GM19238 (cell line): ENCODE data around the gene DNMT3B.
"Not testable (repeated sequence)": the region's sequence is repeated elsewhere in the genome, so short reads cannot be mapped to it uniquely, and the experiment has no call there.

Source experiments
- DNase-seq: peaks from one replicate; pipeline ENCODE4 v3.0.0; 2011; ENCODE audit warnings: low spot score; ENCODE audit not compliant: insufficient read length

DNMT3B gene

DNA sequence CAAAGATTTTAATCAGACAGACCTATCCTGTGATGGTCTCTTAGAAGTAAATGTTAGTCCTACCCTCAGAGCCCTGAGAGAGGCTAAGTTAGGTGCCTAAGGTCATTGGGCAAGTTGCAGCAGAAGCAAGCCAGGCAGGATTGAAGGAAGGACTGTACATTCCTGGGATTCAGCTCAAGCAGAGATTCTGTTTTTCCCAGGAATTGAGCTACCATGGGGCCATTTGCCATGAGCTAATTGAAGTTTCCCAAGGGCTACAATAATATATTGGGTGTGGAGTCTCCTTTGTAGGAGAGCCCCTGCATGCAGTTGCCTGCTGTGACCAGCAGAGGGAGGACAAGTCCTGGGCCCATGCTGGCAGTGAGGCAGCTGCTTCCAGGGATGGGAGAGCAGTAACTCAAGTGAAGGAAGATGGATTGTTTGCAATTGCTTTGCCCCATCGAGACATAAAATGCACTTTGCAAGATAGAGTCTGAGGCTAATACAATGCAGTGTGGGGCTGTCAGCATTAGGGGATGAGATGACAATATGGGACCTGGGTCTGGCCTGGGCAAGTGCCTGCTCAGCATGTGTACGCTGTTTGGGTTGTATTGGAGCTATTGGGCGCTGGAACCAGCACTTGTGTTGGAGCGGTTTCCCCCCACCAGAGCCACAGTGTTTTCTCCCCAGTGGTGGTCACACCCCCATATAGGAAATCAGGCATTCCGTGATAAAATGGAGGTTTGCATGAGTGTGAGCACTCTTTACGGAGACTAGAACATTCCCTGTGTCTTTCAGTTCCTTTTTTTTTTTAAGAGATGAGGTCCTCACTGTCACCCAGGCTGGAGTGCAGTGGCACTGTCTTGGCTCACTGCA, 27.9 kb downstream of the DNMT3B start:
- peak; percentile 84 for DNase-seq

- no peak for DNase-seq
Observed at GRCh38 chr20:32790751-32791057, 28.5 kb downstream of the DNMT3B start.

GRCh38 chr20:32792316-32792715, 30.1 kb downstream of the DNMT3B start:
- DNase-seq, result peak; percentile 67

- no peak for DNase-seq
Observed at GRCh38 chr20:32792731-32793458, 30.7 kb downstream of the DNMT3B start.

DNA sequence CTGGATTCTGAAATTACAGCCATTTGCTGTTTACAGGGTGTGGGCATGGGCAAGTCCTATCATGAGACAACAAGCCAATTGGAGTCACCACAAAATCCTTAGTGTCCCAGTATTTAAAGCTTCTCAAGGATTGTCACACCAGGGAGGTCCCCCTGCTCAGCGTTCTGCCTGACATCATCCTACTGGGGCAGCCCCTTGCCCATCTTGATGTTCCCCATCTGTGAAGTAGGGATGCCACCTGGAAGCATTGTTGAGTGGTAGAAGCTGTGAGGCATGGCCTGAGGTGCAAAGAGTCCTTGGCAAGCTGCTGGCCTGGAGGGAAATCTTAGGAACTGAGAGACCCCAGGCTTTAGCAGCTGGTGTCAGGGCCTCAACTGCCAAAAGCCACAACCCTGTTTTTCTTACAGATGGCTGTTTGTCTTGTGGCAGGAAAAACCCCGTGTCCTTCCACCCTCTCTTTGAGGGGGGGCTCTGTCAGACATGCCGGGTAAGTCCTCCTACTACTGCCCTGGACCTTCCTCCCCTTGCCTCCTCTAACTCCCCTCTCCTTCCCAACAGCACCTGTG, 34.3 kb downstream of the DNMT3B start:
- DNase-seq, result no peak

GRCh38 chr20:32796981-32797451, 34.8 kb downstream of the DNMT3B start:
- DNase-seq, result no peak

DNA sequence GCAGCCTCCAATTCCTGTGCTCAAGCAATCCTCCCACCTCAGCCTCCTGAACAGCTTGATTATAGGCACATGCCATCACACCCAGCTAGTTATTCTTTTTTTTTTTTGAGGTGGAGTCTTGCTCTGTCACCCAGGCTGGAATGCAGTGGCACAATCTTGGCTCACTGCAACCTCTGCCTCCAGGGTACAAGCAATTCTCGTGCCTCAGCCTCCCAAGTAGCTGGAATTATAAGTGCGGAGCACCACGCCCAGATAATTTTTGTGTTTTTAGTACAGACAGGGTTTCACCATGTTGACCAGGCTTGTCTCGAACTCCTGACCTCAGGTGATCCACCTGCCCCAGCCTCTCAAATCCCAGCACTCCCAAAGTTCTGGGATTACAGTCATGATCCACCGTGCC, 35.4 kb downstream of the DNMT3B start:
- DNase-seq, result not testable (repeated sequence)

DNA sequence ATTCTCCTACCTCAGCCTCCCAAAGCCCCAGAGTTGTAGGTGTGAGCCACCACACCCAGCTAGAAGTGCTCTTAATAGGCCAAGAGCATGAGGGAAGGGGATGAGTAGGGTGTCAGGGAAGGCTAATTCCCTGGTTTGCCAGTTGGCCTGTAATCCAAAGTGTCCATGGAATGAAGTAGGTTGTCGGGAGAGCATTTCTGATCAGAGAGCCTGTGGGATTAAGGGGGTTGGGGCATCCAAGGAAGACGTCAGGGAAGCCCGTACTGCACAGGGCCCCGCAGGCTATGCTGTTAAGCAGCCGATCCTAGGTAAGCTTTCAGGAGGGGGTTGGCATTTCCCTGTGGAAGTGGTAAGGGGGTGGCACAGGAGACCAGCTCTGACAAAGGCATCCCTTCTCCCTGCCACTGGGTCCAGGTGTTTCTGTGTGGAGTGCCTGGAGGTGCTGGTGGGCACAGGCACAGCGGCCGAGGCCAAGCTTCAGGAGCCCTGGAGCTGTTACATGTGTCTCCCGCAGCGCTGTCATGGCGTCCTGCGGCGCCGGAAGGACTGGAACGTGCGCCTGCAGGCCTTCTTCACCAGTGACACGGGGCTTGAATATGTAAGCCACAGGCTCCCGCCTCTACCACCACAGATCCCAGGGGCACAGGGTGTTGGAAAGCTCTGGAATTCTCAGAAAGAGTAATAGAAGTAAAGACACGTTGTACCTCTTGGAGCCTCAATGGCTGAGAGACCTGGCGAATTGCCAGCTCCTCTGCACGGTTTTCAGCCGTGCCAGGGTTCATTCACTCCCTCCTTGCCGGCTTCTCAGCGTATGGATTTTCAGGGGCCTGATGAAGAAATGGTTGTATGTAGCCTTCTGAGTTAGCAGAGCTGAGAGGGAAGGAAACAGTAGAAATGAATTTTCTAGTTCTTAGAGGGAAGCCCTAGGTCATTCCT, 36.1 kb downstream of the DNMT3B start:
- no peak for DNase-seq

DNA sequence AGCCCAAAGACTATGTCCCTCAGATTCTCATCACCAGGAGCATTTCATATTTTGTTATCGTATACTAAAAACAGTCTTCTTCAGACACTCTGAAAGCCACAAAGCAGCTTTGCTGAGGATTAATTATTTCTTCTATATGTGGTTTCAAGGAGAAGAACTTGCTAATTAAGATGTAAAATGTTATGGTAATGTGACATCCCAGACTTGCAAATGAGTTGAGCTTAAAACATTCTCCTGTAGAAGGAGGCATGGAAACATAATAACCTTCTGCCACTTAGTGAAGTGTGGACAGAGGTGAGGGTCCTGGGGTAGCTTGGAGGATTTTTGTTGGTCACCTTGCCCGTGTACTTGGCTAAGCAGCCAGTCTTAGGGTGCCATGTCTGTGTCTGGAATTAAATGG, 40.9 kb downstream of the DNMT3B start:
- no peak for DNase-seq

DNA sequence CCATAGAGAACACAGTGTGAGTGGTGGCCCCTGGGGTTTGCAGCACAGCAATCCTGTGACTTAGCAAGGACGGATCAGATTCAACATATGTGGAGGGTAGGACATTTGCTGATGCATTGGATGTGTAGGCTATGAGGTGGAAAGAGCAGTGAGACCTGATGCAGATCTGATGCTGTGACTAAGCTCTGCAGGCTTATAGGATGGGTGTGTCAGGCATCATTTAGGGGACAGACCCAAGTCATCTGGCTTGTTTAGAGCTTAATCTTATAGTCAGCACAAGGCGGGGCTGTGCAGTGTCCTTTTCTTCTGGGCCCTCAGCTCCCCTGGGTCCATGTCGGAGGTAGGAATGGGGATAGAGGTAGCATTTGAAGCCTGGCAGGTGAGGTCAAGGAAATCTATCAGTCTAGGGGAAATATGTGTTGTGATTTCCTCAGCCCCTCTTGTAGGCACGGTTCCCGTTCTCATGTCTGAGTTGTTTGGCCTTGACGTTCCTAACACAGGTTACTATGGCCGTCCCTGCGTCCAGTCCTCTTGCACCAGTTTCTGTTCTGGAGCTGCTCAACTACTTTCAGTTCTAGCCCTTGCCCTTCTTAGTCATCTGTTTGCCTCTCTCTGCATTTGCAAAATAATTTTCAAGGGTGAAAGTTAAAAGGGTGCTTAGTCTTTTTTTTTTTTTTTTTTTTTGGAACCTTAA, 42.0 kb downstream of the DNMT3B start:
- no peak for DNase-seq

- DNase-seq, result no peak
Observed at GRCh38 chr20:32804817-32805216, 42.6 kb downstream of the DNMT3B start.

DNA sequence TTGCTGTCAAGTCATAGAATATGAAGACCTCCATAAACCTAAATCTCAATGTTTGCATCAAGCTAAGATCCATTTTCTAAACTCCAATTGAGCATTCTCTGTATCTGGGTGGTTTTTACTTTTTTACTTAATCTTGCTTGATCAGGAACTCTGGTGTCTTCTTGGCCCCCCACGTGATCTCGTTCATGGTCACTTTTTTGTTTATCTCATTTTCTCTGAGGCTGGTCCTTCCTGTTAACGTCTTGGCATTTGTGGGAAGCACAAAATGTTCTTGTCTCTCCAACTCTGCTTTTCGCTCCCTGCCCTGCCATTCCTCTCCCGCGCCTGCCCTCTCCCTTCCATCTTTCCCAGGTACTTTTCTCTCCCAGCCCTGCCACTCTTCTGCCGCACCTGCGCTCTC, 43.5 kb downstream of the DNMT3B start:
- no peak for DNase-seq

- no peak for DNase-seq
Observed at GRCh38 chr20:32806356-32806755, 44.2 kb downstream of the DNMT3B start.

DNA sequence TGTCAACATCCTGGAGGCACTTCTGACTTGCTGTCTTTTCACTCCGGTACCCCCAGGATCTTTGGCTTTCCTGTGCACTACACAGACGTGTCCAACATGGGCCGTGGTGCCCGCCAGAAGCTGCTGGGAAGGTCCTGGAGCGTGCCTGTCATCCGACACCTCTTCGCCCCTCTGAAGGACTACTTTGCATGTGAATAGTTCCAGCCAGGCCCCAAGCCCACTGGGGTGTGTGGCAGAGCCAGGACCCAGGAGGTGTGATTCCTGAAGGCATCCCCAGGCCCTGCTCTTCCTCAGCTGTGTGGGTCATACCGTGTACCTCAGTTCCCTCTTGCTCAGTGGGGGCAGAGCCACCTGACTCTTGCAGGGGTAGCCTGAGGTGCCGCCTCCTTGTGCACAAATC, 45.5 kb downstream of the DNMT3B start:
- DNase-seq, result no peak

- DNase-seq, result no peak
Observed at GRCh38 chr20:32808438-32808837, 46.3 kb downstream of the DNMT3B start.

- no peak for DNase-seq
Observed at GRCh38 chr20:32809907-32810306, 47.7 kb downstream of the DNMT3B start.

DNA sequence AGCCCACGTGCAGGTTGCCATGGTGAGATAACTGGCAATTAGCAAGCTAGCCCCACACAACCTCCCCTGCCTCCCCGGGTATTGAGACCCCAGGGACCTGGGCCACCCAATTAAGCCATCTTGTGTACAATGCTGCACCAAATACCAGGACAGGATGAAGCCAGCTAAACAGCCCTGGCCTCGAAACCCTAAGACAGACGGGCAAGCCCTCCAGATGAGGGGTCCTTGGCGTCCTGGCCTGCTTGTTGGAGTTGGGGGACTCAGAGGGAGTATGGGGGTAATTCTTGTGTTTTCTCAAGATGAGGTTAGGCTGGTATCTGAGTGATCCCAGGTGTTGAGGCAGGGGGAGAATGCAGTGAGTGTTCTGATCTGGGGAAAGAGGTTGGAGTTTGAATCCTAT, 48.8 kb downstream of the DNMT3B start:
- no peak for DNase-seq

GRCh38 chr20:32811886-32812285, 49.7 kb downstream of the DNMT3B start:
- no peak for DNase-seq

DNA sequence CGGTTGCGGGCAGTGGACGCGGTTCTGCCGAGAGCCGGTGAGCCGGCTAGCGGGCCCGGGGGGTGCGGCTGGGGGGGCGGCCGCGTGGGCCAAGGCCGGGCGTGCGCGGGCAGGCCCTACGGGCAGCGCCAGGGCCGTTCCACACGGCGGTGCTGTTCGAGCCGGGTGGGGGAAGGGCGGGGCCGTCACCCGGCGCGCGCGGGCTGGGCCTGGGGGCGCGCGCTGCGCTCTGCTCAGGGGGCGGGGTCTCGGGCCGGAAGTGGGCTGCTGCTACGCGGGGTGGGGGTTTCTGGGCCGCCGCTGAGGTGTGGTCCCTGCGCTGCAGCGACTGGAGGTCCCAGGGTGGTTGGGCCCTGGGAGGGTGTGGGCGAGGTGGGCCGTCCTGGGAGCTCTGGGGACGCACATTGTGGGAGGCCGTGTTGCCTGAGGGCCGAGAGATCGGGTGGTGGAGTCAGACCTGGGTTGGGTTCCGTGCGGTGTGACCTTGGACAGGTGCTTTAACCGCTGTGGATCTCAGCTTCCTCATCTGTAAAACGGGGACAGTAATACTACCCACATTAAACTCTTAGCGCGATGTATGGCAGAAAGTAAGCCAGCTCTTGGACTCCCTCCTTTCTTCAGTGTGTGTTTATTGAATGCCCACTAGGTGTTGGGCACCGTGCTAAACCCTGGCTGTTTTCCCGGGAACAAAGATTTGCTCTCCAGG, 58.0 kb downstream of the DNMT3B start:
- DNase-seq, result peak; percentile 68

- no peak for DNase-seq
Observed at GRCh38 chr20:32820698-32821377, 58.7 kb downstream of the DNMT3B start.
